Measurements from ENCODE around the gene CERT1.

CERT1 gene

DNA sequence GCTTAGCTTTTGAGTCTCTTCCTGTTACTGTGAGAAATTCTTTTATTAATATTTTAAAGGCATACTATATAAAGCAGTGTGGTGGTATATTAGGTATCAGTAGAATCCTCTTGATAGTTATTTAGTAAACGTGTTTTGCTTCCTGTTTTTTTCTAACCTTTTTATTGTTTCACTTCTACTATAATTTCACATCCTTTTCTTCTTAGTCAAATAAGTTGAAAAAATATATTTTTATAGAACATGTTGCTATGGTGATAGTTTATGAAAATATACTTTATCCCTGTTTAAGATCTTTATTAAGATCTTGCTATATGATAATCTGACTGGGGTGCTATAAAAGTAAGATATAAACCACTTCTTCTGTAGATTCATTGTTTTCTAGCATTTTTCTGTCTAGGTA lies 2.4 kb upstream of the CERT1 start:
- no peak for TF ChIP-seq SIN3A (IDR thresholded peaks at IDR 0.05; ENCODE audit: borderline replicate concordance, insufficient read depth, low read length)
- TF ChIP-seq FOXP2 (optimal IDR thresholded peaks at IDR 0.05; ENCODE audit: borderline replicate concordance, extremely low read depth, extremely low read length, insufficient read depth) = no peak
- no peak for TF ChIP-seq POLR2AphosphoS5 (IDR thresholded peaks at IDR 0.05; ENCODE audit: low read depth, low read length)
- no peak for TF ChIP-seq TAF1 (IDR thresholded peaks at IDR 0.05; ENCODE audit: borderline replicate concordance, insufficient read depth, low read length)
- TF ChIP-seq, protein P1, sequence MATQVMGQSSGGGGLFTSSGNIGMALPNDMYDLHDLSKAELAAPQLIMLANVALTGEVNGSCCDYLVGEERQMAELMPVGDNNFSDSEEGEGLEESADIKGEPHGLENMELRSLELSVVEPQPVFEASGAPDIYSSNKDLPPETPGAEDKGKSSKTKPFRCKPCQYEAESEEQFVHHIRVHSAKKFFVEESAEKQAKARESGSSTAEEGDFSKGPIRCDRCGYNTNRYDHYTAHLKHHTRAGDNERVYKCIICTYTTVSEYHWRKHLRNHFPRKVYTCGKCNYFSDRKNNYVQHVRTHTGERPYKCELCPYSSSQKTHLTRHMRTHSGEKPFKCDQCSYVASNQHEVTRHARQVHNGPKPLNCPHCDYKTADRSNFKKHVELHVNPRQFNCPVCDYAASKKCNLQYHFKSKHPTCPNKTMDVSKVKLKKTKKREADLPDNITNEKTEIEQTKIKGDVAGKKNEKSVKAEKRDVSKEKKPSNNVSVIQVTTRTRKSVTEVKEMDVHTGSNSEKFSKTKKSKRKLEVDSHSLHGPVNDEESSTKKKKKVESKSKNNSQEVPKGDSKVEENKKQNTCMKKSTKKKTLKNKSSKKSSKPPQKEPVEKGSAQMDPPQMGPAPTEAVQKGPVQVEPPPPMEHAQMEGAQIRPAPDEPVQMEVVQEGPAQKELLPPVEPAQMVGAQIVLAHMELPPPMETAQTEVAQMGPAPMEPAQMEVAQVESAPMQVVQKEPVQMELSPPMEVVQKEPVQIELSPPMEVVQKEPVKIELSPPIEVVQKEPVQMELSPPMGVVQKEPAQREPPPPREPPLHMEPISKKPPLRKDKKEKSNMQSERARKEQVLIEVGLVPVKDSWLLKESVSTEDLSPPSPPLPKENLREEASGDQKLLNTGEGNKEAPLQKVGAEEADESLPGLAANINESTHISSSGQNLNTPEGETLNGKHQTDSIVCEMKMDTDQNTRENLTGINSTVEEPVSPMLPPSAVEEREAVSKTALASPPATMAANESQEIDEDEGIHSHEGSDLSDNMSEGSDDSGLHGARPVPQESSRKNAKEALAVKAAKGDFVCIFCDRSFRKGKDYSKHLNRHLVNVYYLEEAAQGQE (IDR thresholded peaks at IDR 0.05; ENCODE audit: insufficient read depth in 1 of 2, low read depth in 2 of 2, low read length in 2 of 2) = no peak

- TF ChIP-seq POLR2AphosphoS5 (IDR thresholded peaks at IDR 0.05; ENCODE audit: low read depth, low read length) = no peak
- no peak for TF ChIP-seq TAF1 (IDR thresholded peaks at IDR 0.05; ENCODE audit: borderline replicate concordance, insufficient read depth, low read length)
- TF ChIP-seq, protein P1 (IDR thresholded peaks at IDR 0.05; ENCODE audit: insufficient read depth in 1 of 2, low read depth in 2 of 2, low read length in 2 of 2) = no peak
- TF ChIP-seq FOXP2 (optimal IDR thresholded peaks at IDR 0.05; ENCODE audit: borderline replicate concordance, extremely low read depth, extremely low read length, insufficient read depth) = no peak
- TF ChIP-seq SIN3A (IDR thresholded peaks at IDR 0.05; ENCODE audit: borderline replicate concordance, insufficient read depth, low read length) = no peak
Observed at GRCh38 chr5:75512383-75513074, 1.1 kb upstream of the CERT1 start.

- no peak for TF ChIP-seq TAF1 (IDR thresholded peaks at IDR 0.05; ENCODE audit: borderline replicate concordance, insufficient read depth, low read length)
- TF ChIP-seq SIN3A (IDR thresholded peaks at IDR 0.05; ENCODE audit: borderline replicate concordance, insufficient read depth, low read length) = no peak
- no peak for TF ChIP-seq POLR2AphosphoS5 (IDR thresholded peaks at IDR 0.05; ENCODE audit: low read depth, low read length)
- no peak for TF ChIP-seq FOXP2 (optimal IDR thresholded peaks at IDR 0.05; ENCODE audit: borderline replicate concordance, extremely low read depth, extremely low read length, insufficient read depth)
- TF ChIP-seq, protein P1 (IDR thresholded peaks at IDR 0.05; ENCODE audit: insufficient read depth in 1 of 2, low read depth in 2 of 2, low read length in 2 of 2) = no peak
Observed at GRCh38 chr5:75510836-75511434, 494 bp downstream of the CERT1 start.

GRCh38 chr5:75510417-75510835 lies 1.0 kb downstream of the CERT1 start:
- TF ChIP-seq POLR2AphosphoS5 (IDR thresholded peaks at IDR 0.05; ENCODE audit: low read depth, low read length) (no peak), SIN3A (IDR thresholded peaks at IDR 0.05; ENCODE audit: borderline replicate concordance, insufficient read depth, low read length) (no peak), TAF1 (IDR thresholded peaks at IDR 0.05; ENCODE audit: borderline replicate concordance, insufficient read depth, low read length) (no peak), FOXP2 (optimal IDR thresholded peaks at IDR 0.05; ENCODE audit: borderline replicate concordance, extremely low read depth, extremely low read length, insufficient read depth) (no peak)
- TF ChIP-seq, protein P1 (IDR thresholded peaks at IDR 0.05; ENCODE audit: insufficient read depth in 1 of 2, low read depth in 2 of 2, low read length in 2 of 2) = no peak

Data from PFSK-1 (cell line).